ENCODE results near the gene ASCC2.

The ASCC2 gene

GRCh38 chr22:29786031-29786430 is 52.0 kb downstream of the ASCC2 start:
- no peak for DNase-seq (ENCODE audit: low spot score)

- DNase-seq (ENCODE audit: low spot score) = no peak
Observed at GRCh38 chr22:29784451-29785361, 53.4 kb downstream of the ASCC2 start.

GRCh38 chr22:29782061-29782845 is 55.8 kb downstream of the ASCC2 start:
- no peak for DNase-seq (ENCODE audit: low spot score)

- no peak for DNase-seq (ENCODE audit: low spot score)
Observed at GRCh38 chr22:29780748-29781676, 57.1 kb downstream of the ASCC2 start.

- no peak for DNase-seq (ENCODE audit: low spot score)
Observed at GRCh38 chr22:29780220-29780619, 57.9 kb downstream of the ASCC2 start.

GRCh38 chr22:29773233-29773632 is 64.8 kb downstream of the ASCC2 start:
- DNase-seq (ENCODE audit: low spot score) = peak; percentile 25

GRCh38 chr22:29772170-29772641 is 65.9 kb downstream of the ASCC2 start:
- DNase-seq (ENCODE audit: low spot score) = no peak

GRCh38 chr22:29769723-29770321 is 68.3 kb downstream of the ASCC2 start:
- no peak for DNase-seq (ENCODE audit: low spot score)

- no peak for DNase-seq (ENCODE audit: low spot score)
Observed at GRCh38 chr22:29768052-29768693, 69.9 kb downstream of the ASCC2 start.

- DNase-seq (ENCODE audit: low spot score) = peak; percentile 90
Observed at GRCh38 chr22:29767171-29768051, 70.7 kb downstream of the ASCC2 start, which contains the start of gene UQCR10. TSS of gene UQCR10 (plus strand) at chr22:29767369. CDS start at chr22:29767399, 30 bp downstream.

- DNase-seq (ENCODE audit: low spot score) = peak; percentile 97
Observed at GRCh38 chr22:29766632-29767170, 71.4 kb downstream of the ASCC2 start, which contains the start of gene ZMAT5. TSS of gene ZMAT5 (minus strand) at chr22:29767007. CDS start at chr22:29748544, 18,463 bp downstream.

GRCh38 chr22:29765905-29766631 is 72.0 kb downstream of the ASCC2 start:
- DNase-seq (ENCODE audit: low spot score) = peak; percentile 8

GRCh38 chr22:29762263-29762662 is 75.8 kb downstream of the ASCC2 start:
- no peak for DNase-seq (ENCODE audit: low spot score)

- no peak for DNase-seq (ENCODE audit: low spot score)
Observed at GRCh38 chr22:29758959-29759358, 79.1 kb downstream of the ASCC2 start.

GRCh38 chr22:29758068-29758622 is 79.9 kb downstream of the ASCC2 start:
- no peak for DNase-seq (ENCODE audit: low spot score)

- no peak for DNase-seq (ENCODE audit: low spot score)
Observed at GRCh38 chr22:29757096-29757495, 81.0 kb downstream of the ASCC2 start.

GRCh38 chr22:29756341-29756740 is 81.7 kb downstream of the ASCC2 start:
- DNase-seq (ENCODE audit: low spot score) = no peak

- DNase-seq (ENCODE audit: low spot score) = no peak
Observed at GRCh38 chr22:29755889-29756288, 82.2 kb downstream of the ASCC2 start.
